HEK293T (cell line): Measurements from ENCODE around the gene ASIC3.

Experiments
- CTCF ChIA-PET: fragments of 350-600 bp; formaldehyde crosslinking; extraction: SDS; loops from one replicate; lab custom pipeline; 2021; ENCODE audit warnings: antibody characterized with exemption, inconsistent platforms; lab: Yijun Ruan, JAX
- POLR2A ChIA-PET: fragments of 350-600 bp; formaldehyde crosslinking; extraction: SDS; loops from one replicate; lab custom pipeline; 2020; ENCODE audit warnings: antibody characterized with exemption, inconsistent platforms; lab: Yijun Ruan, JAX
- DNase-seq: peaks from one replicate; pipeline ENCODE4 v3.0.0; 2012; ENCODE audit warnings: mixed read lengths; ENCODE audit errors: extremely low spot score
- ARNT ChIP-seq: fragments of 450-650 bp; IDR thresholded peaks from 2 replicates; pipeline ENCODE4 v1.6.1; 2017; ENCODE audit warnings: mild to moderate bottlenecking
- BHLHE40 ChIP-seq: fragments of 450-650 bp; IDR thresholded peaks from 2 replicates; pipeline ENCODE4 v1.6.1; 2016; ENCODE audit warnings: mild to moderate bottlenecking, moderate library complexity, borderline replicate concordance
- ELF4 ChIP-seq: fragments of 450-650 bp; IDR thresholded peaks from 2 replicates; pipeline ENCODE4 v1.6.1; 2017; ENCODE audit warnings: antibody characterized with exemption
- FOXM1 ChIP-seq: fragments of 450-650 bp; IDR thresholded peaks from 2 replicates; pipeline ENCODE4 v1.6.1; 2017; ENCODE audit warnings: mild to moderate bottlenecking, borderline replicate concordance
- HDGF ChIP-seq: fragments of 450-650 bp; IDR thresholded peaks from 2 replicates; pipeline ENCODE4 v1.6.1; 2017; ENCODE audit warnings: antibody characterized with exemption, borderline replicate concordance
- NFRKB ChIP-seq: fragments of 450-650 bp; IDR thresholded peaks from 2 replicates; pipeline ENCODE4 v1.6.1; 2016; ENCODE audit warnings: mild to moderate bottlenecking, moderate library complexity
- SP1 ChIP-seq: fragments of 450-650 bp; IDR thresholded peaks from 2 replicates; pipeline ENCODE4 v1.6.1; 2017

ASIC3 gene

GRCh38 chr7:151101621-151102396 lies 53.5 kb downstream of the ASIC3 start:
- ChIA-PET POLR2A (interaction anchor here (0.7 to 2.0 kb wide), 2 partner anchors 14 to 16 kb away, joined by 3 to 7 read pairs; partner anchors contain the start of gene AGAP3), CTCF (interaction anchor here (1.5 kb wide), 1 partner anchor 9 kb away, joined by 3 read pairs; no protein-coding TSS in a partner anchor)
- TF ChIP-seq BHLHE40 = no peak
- TF ChIP-seq HDGF = no peak
- no peak for TF ChIP-seq SP1
- TF ChIP-seq ARNT = no peak
- TF ChIP-seq ELF4 = no peak
- no peak for TF ChIP-seq NFRKB
- no peak for TF ChIP-seq FOXM1
- no peak for DNase-seq
